Measurements from ENCODE around the gene REC8.

GRCh38 chr14:24189460-24189859, 17.6 kb downstream of the REC8 start:
- TF ChIP-seq CTCF (optimal IDR thresholded peaks at IDR 0.05 in 1 of 3, IDR thresholded peaks at IDR 0.05 in 1 of 3, conservative IDR thresholded peaks at IDR 0.05 in 1 of 3; ENCODE audit: extremely low read depth in 1 of 3, insufficient read depth in 2 of 3, low read length in 3 of 3) (no peak), EZH2 (IDR thresholded peaks at IDR 0.05; ENCODE audit: low read length) (no peak)

Measured in keratinocyte (primary cell).